B cell (primary cell): ENCODE measurements around the gene NCOA4. TPM values are rescaled to one million over a fixed set of nuclear protein-coding genes. Genes with fewer than 3 reads are reported as not detected.
A peak's percentile ranks its signal among the peaks of the same experiment; 100 is the strongest.

Experiments
- ATAC-seq: fragments of 200-7000 bp; cut with Tn5 transposase; one replicate; pipeline ENCODE4 v1.10.0; 2021; ENCODE audit warnings: low read depth, mild to moderate bottlenecking, moderate number of reproducible peaks, moderate library complexity
- CTCF ChIA-PET: fragments of 350-600 bp; sonication (Branson Sonifier 250); formaldehyde crosslinking; loops from one replicate; lab custom pipeline; 2021; ENCODE audit warnings: antibody characterized with exemption, inconsistent platforms; lab: Charles Lee
- POLR2A ChIA-PET: fragments of 350-600 bp; sonication (Branson Sonifier 250); formaldehyde crosslinking; loops from one replicate; lab custom pipeline; 2021; ENCODE audit warnings: antibody characterized with exemption; lab: Charles Lee
- DNase-seq: peaks from one replicate; pipeline ENCODE4 v3.0.0; 2013
- H2AFZ ChIP-seq: 2 replicates; pipeline ENCODE4 v1.6.1; 2012; ENCODE audit warnings: mild to moderate bottlenecking, low read depth, low read length; ENCODE audit not compliant: insufficient read depth, poor library complexity, severe bottlenecking
- H3K27ac ChIP-seq, 2 donors: 1 replicate in 1 of 2; 2 replicates in 1 of 2; pipeline ENCODE4 v1.5.1; 2012 to 2013; ENCODE audit warnings: low read length in 2 of 2, mild to moderate bottlenecking in 2 of 2, moderate library complexity in 1 of 2
- H3K27me3 ChIP-seq, 4 experiments: fragments of 200-600 bp in 1 of 4; sonication (generic) in 1 of 4; replicated peaks in 1 of 4; 1 replicate in 2 of 4; 2 replicates in 2 of 4; pipeline versions ENCODE4 v1.6.1 to v1.7.0; 2013 to 2016; ENCODE audit warnings: low read length in 3 of 4, mild to moderate bottlenecking in 2 of 4, mixed read lengths in 1 of 4, moderate library complexity in 1 of 4; ENCODE audit not compliant: insufficient read depth in 4 of 4, control insufficient read depth in 3 of 4; ENCODE audit errors: control extremely low read depth in 1 of 4
- H3K36me3 ChIP-seq, 2 experiments: replicated peaks in 1 of 2; 1 replicate in 1 of 2; 2 replicates in 1 of 2; pipeline versions ENCODE4 v1.6.1 to v1.7.1; 2013; ENCODE audit warnings: low read length in 1 of 2; ENCODE audit not compliant: insufficient read depth in 2 of 2, control insufficient read depth in 1 of 2; ENCODE audit errors: control extremely low read depth in 1 of 2, extremely low read depth in 1 of 2
- H3K4me1 ChIP-seq, 2 donors: fragments of 200-600 bp in 1 of 2; sonication (generic) in 1 of 2; 1 replicate in 1 of 2; 2 replicates in 1 of 2; pipeline versions ENCODE4 v1.5.1 to v1.6.1; 2013 to 2017; ENCODE audit warnings: low read length in 2 of 2; ENCODE audit not compliant: control insufficient read depth in 2 of 2, insufficient read depth in 2 of 2
- H3K4me2 ChIP-seq: replicated peaks from 2 replicates; pipeline ENCODE3; 2012; ENCODE audit warnings: mild to moderate bottlenecking, low read depth, low read length; ENCODE audit not compliant: poor library complexity, severe bottlenecking
- H3K4me3 ChIP-seq, 5 experiments: fragments of 200-600 bp in 1 of 5; sonication (generic) in 1 of 5; 1 replicate in 3 of 5; 2 replicates in 2 of 5; pipeline versions ENCODE4 v1.5.1 to v1.7.0; 2011 to 2016; ENCODE audit warnings: low read length in 4 of 5, mild to moderate bottlenecking in 4 of 5, low read depth in 2 of 5, control low read depth in 1 of 5, moderate library complexity in 1 of 5; ENCODE audit not compliant: insufficient read depth in 1 of 5; ENCODE audit errors: control extremely low read depth in 1 of 5, extremely low read depth in 1 of 5
- H3K79me2 ChIP-seq: fragments of 200-600 bp; sonication (generic); one replicate; pipeline ENCODE4 v1.6.0; 2016; ENCODE audit warnings: low read length; ENCODE audit not compliant: control insufficient read depth, insufficient read depth
- H3K9ac ChIP-seq: fragments of 200-600 bp; sonication (generic); 2 replicates; pipeline ENCODE4 v1.6.1; 2017; ENCODE audit warnings: mild to moderate bottlenecking, low read length, moderate library complexity
- H3K9me3 ChIP-seq, 3 donors: one replicate each; pipeline versions ENCODE4 v1.6.1 to v1.7.1; 2013; ENCODE audit warnings: low read length in 2 of 3; ENCODE audit not compliant: control insufficient read depth in 2 of 3, insufficient read depth in 1 of 3; ENCODE audit errors: control extremely low read depth in 1 of 3
- H4K20me1 ChIP-seq: 2 replicates; pipeline ENCODE4 v1.6.0; 2012; ENCODE audit warnings: mild to moderate bottlenecking, low read length; ENCODE audit not compliant: insufficient read depth, control insufficient read depth, poor library complexity, severe bottlenecking
- H3K27ac Mint-ChIP-seq: one replicate; pipeline ENCODE4 v1.8.0; 2021; ENCODE audit warnings: mixed read lengths
- H3K27me3 Mint-ChIP-seq: one replicate; pipeline ENCODE4 v1.8.0; 2021; ENCODE audit warnings: mixed read lengths
- H3K4me1 Mint-ChIP-seq: one replicate; pipeline ENCODE4 v1.8.0; 2021; ENCODE audit warnings: mixed read lengths
- H3K4me3 Mint-ChIP-seq: one replicate; pipeline ENCODE4 v1.8.0; 2021; ENCODE audit warnings: mixed read lengths
- H3K9me3 Mint-ChIP-seq: one replicate; pipeline ENCODE4 v1.8.0; 2022; ENCODE audit warnings: mixed read lengths; ENCODE audit not compliant: insufficient read depth
- EZH2 ChIP-seq: IDR thresholded peaks from 2 replicates; pipeline ENCODE4 v1.6.1; 2012; ENCODE audit warnings: borderline replicate concordance, low read depth, mild to moderate bottlenecking, moderate library complexity, low read length; ENCODE audit not compliant: insufficient read depth, poor library complexity, severe bottlenecking
- whole genome bisulfite sequencing: methylation state at CpG from one replicate; pipeline ENCODE4 v1.1.5; 2013; ENCODE audit warnings: missing lambda C conversion rate; ENCODE audit not compliant: insufficient coverage; 5-methylcytosine and 5-hydroxymethylcytosine counted together
- intact Hi-C: fragments of 100-400 bp; cut with micrococcal nuclease; formaldehyde crosslinking; loops from one replicate; pipeline ENCODE4 v1.10.0; 2022
- polyA plus RNA-seq: library from polyadenylated mRNA; depleted of rRNA; stranded (reverse); fragments of >200 nt; gene quantifications from 2 replicates; pipeline ENCODE4 v1.2.3, GENCODE V29; 2012
- total RNA-seq, 2 donors: library from RNA; stranded (reverse); fragments of 120-200 nt in 1 of 2; gene quantifications; 1 replicate in 1 of 2; 2 replicates in 1 of 2; pipeline versions ENCODE4 v1.2.3 to v1.2.4, GENCODE V29; 2013 to 2022
- TF ChIP-seq, protein P1 (sequence below): fragments of 200-600 bp; IDR thresholded peaks from one replicate; pipeline ENCODE4 v1.8.0; 2022; ENCODE audit warnings: antibody characterized with exemption, mild to moderate bottlenecking

NCOA4 gene
- total and polyA plus RNA-seq, 2 donors (not counting 1 experiment from before 2014, with no cell fraction given): 27.1 to 69.7 TPM

- peaks cover 57% of the 10 kb centered on the region for H3K4me1 Mint-ChIP-seq
- no peaks in the 10 kb centered on the region for H3K9me3 Mint-ChIP-seq
- Histone ChIP-seq H3K79me2 (peaks cover 66% of the 10 kb centered on the region), H3K27ac (peak overlapping the region in 1 of 2 donors; percentile 97), H3K36me3 (peaks cover 0 to 15% of the 10 kb centered on the region in 2 experiments), H4K20me1 (peaks cover 65% of the 10 kb centered on the region), H3K9ac (peak overlapping the region; percentile 96), H2AFZ (peak overlapping the region; percentile 9), H3K4me2 (peak overlapping the region; percentile 88), H3K9me3 (no peaks in the 10 kb centered on the region), H3K27me3 (no peaks in the 10 kb centered on the region), H3K4me1 (peaks cover 28 to 42% of the 10 kb centered on the region in 2 donors), H3K4me3 (peak overlapping the region in 4 of 5 experiments; percentile 7 to 97 (median 33))
- H3K27ac Mint-ChIP-seq: peak overlapping the region; percentile 91
- WGBS: no CpG with 5 or more reads among the region's 6 CpGs
- intact Hi-C loops: loop anchor here (1.0 to 5.0 kb wide), 3 partner anchors 46 to 794 kb away; no protein-coding TSS in a partner anchor
- ChIA-PET CTCF (interaction anchor here (0.6 to 3.2 kb wide), 14 partner anchors 8 to 793 kb away, joined by 3 to 20 read pairs (median 4); no protein-coding TSS in a partner anchor), POLR2A (interaction anchor here (0.7 to 0.8 kb wide), 2 partner anchors 778 to 967 kb away, joined by 3 read pairs; no protein-coding TSS in a partner anchor)
- no peaks in the 10 kb centered on the region for H3K27me3 Mint-ChIP-seq
- peak; percentile 64 for DNase-seq
- peak overlapping the region; percentile 95 for H3K4me3 Mint-ChIP-seq
- TF ChIP-seq, protein P1, sequence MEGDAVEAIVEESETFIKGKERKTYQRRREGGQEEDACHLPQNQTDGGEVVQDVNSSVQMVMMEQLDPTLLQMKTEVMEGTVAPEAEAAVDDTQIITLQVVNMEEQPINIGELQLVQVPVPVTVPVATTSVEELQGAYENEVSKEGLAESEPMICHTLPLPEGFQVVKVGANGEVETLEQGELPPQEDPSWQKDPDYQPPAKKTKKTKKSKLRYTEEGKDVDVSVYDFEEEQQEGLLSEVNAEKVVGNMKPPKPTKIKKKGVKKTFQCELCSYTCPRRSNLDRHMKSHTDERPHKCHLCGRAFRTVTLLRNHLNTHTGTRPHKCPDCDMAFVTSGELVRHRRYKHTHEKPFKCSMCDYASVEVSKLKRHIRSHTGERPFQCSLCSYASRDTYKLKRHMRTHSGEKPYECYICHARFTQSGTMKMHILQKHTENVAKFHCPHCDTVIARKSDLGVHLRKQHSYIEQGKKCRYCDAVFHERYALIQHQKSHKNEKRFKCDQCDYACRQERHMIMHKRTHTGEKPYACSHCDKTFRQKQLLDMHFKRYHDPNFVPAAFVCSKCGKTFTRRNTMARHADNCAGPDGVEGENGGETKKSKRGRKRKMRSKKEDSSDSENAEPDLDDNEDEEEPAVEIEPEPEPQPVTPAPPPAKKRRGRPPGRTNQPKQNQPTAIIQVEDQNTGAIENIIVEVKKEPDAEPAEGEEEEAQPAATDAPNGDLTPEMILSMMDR: peak; percentile 83
- no peak for TF ChIP-seq EZH2
- ATAC-seq: no peak
Observed at GRCh38 chr10:46028584-46029460, 1.6 kb downstream of the NCOA4 start.

- TF ChIP-seq, protein P1: no peak
- TF ChIP-seq EZH2: no peak
- Histone ChIP-seq H3K36me3 (peaks cover 0 to 15% of the 10 kb centered on the region in 2 experiments), H3K9me3 (no peaks in the 10 kb centered on the region), H3K4me2 (no peak overlapping the region), H3K79me2 (peaks cover 93% of the 10 kb centered on the region), H3K27me3 (no peaks in the 10 kb centered on the region), H3K4me3 (no peak overlapping the region), H3K27ac (no peak overlapping the region), H3K4me1 (peaks cover 38 to 47% of the 10 kb centered on the region in 2 donors), H2AFZ (no peak overlapping the region), H3K9ac (peak overlapping the region; percentile 2), H4K20me1 (peaks cover 92% of the 10 kb centered on the region)
- DNase-seq (no peak), ATAC-seq (no peak)
- H3K27me3 Mint-ChIP-seq: no peaks in the 10 kb centered on the region
- ChIA-PET POLR2A (no interaction called here), CTCF (no interaction called here)
- H3K9me3 Mint-ChIP-seq: no peaks in the 10 kb centered on the region
- no peak overlapping the region for H3K4me3 Mint-ChIP-seq
- intact Hi-C loops: loop anchor here (5.0 kb wide), 1 partner anchor 649 kb away; no protein-coding TSS in a partner anchor
- H3K4me1 Mint-ChIP-seq: peaks cover 74% of the 10 kb centered on the region
- H3K27ac Mint-ChIP-seq: no peak overlapping the region
Observed at GRCh38 chr10:46026106-46026505, 4.3 kb downstream of the NCOA4 start.
